Hematopoietic multipotent progenitor cell treated with erythropoietin and hydrocortisone succinate and interleukin-3 and kit ligand, for 4 days (in vitro differentiated cells): Measurements from ENCODE around the gene UTS2B.

Experiments used
- DNase-seq: peaks from one replicate; pipeline ENCODE4 v3.0.0-alpha.2; 2015

The UTS2B gene

GRCh38 chr3:191350396-191351090 is 20.2 kb upstream of the UTS2B start:
- no peak for DNase-seq

GRCh38 chr3:191348098-191348497 is 17.8 kb upstream of the UTS2B start:
- DNase-seq: no peak

- no peak for DNase-seq
These were observed 16.9 kb upstream of the UTS2B start for GRCh38 chr3:191347228-191347627.

- DNase-seq: no peak
These were observed 15.0 kb upstream of the UTS2B start for GRCh38 chr3:191345334-191345733.

GRCh38 chr3:191343913-191344312 is 13.6 kb upstream of the UTS2B start:
- DNase-seq: no peak

GRCh38 chr3:191343115-191343514 is 12.8 kb upstream of the UTS2B start:
- no peak for DNase-seq

- no peak for DNase-seq
These were observed 12.1 kb upstream of the UTS2B start for GRCh38 chr3:191342411-191342810.

GRCh38 chr3:191342006-191342405 is 11.7 kb upstream of the UTS2B start:
- DNase-seq: no peak

- DNase-seq: no peak
These were observed 10.6 kb upstream of the UTS2B start for GRCh38 chr3:191340966-191341365.

GRCh38 chr3:191340351-191340750 is 10.0 kb upstream of the UTS2B start:
- DNase-seq: no peak

GRCh38 chr3:191339316-191339917 is 9.1 kb upstream of the UTS2B start:
- DNase-seq: no peak

- DNase-seq: no peak
These were observed 7.8 kb upstream of the UTS2B start for GRCh38 chr3:191338177-191338488.

- DNase-seq: no peak
These were observed 6.5 kb upstream of the UTS2B start for GRCh38 chr3:191336833-191337232.

- no peak for DNase-seq
These were observed 4.1 kb upstream of the UTS2B start for GRCh38 chr3:191334346-191334893.

GRCh38 chr3:191333298-191333880 is 3.1 kb upstream of the UTS2B start:
- no peak for DNase-seq

- DNase-seq: no peak
These were observed 1.1 kb upstream of the UTS2B start for GRCh38 chr3:191331388-191331787.

GRCh38 chr3:191330530-191331048 is 263 bp upstream of the UTS2B start:
- DNase-seq: no peak

GRCh38 chr3:191328962-191329653 is 1.2 kb downstream of the UTS2B start, which contains the start of gene CCDC50:
Gene CCDC50, plus strand, starts transcription at chr3:191329394. Its CDS starts 281 bp downstream, at chr3:191329675.
- peak; percentile 90 for DNase-seq

- peak; percentile 62 for DNase-seq
These were observed 1.9 kb downstream of the UTS2B start for GRCh38 chr3:191328383-191328961.

GRCh38 chr3:191327526-191327925 is 2.8 kb downstream of the UTS2B start:
- DNase-seq: no peak

- DNase-seq: no peak
These were observed 5.4 kb downstream of the UTS2B start for GRCh38 chr3:191324936-191325335.

- no peak for DNase-seq
These were observed 9.1 kb downstream of the UTS2B start for GRCh38 chr3:191321019-191321767.
